HG02981 (cell line): ENCODE data around the gene LRRN2.

Experiments used
- ATAC-seq: cut with Tn5 transposase; IDR thresholded peaks from one replicate; pipeline ENCODE4 v1.9.1; 2021; ENCODE audit warnings: mild to moderate bottlenecking, moderate library complexity; ENCODE audit not compliant: unreplicated experiment

The LRRN2 gene

GRCh38 chr1:204663644-204664383 is 21.7 kb downstream of the LRRN2 start:
- ATAC-seq, result no peak

- no peak for ATAC-seq
Observed at GRCh38 chr1:204662530-204662929, 23.0 kb downstream of the LRRN2 start.

- no peak for ATAC-seq
Observed at GRCh38 chr1:204660509-204660908, 25.0 kb downstream of the LRRN2 start.

GRCh38 chr1:204659056-204659455 is 26.5 kb downstream of the LRRN2 start:
- ATAC-seq, result no peak

- no peak for ATAC-seq
Observed at GRCh38 chr1:204658295-204658694, 27.2 kb downstream of the LRRN2 start.

GRCh38 chr1:204653590-204654340 is 31.8 kb downstream of the LRRN2 start:
- ATAC-seq, result no peak

GRCh38 chr1:204652497-204652896 is 33.0 kb downstream of the LRRN2 start:
- no peak for ATAC-seq

- ATAC-seq, result no peak
Observed at GRCh38 chr1:204651843-204652421, 33.6 kb downstream of the LRRN2 start.

GRCh38 chr1:204650911-204651570 is 34.5 kb downstream of the LRRN2 start:
- ATAC-seq, result no peak

- no peak for ATAC-seq
Observed at GRCh38 chr1:204649721-204650521, 35.6 kb downstream of the LRRN2 start.

- ATAC-seq, result no peak
Observed at GRCh38 chr1:204648576-204648975, 37.0 kb downstream of the LRRN2 start.

- no peak for ATAC-seq
Observed at GRCh38 chr1:204647805-204648153, 37.8 kb downstream of the LRRN2 start.

- no peak for ATAC-seq
Observed at GRCh38 chr1:204647114-204647804, 38.3 kb downstream of the LRRN2 start.

GRCh38 chr1:204645666-204646065 is 39.9 kb downstream of the LRRN2 start:
- ATAC-seq, result no peak

- no peak for ATAC-seq
Observed at GRCh38 chr1:204645251-204645650, 40.3 kb downstream of the LRRN2 start.

- no peak for ATAC-seq
Observed at GRCh38 chr1:204643503-204643902, 42.0 kb downstream of the LRRN2 start.

- ATAC-seq, result no peak
Observed at GRCh38 chr1:204641936-204642335, 43.6 kb downstream of the LRRN2 start.

GRCh38 chr1:204641455-204641854 is 44.1 kb downstream of the LRRN2 start:
- ATAC-seq, result no peak

- ATAC-seq, result no peak
Observed at GRCh38 chr1:204640578-204640977, 45.0 kb downstream of the LRRN2 start.

GRCh38 chr1:204634260-204634910 is 51.2 kb downstream of the LRRN2 start:
- ATAC-seq, result no peak
